Prostate gland (tissue), 2 donors: ENCODE results near the gene ARHGAP6. TPM values are rescaled to one million over a fixed set of nuclear protein-coding genes. Genes with fewer than 3 reads are reported as not detected.

Experiments used
- DNase-seq: peaks from one replicate; pipeline ENCODE4 v3.0.0-alpha.2; 2019; ENCODE audit warnings: low spot score
- H3K27ac ChIP-seq, 2 donors: fragments of 200-600 bp; sonication (generic); 2 replicates each; pipeline ENCODE4 v1.5.1; 2017 to 2019
- H3K27me3 ChIP-seq: fragments of 200-600 bp; sonication (generic); replicated peaks from 2 replicates; pipeline ENCODE4 v1.5.1; 2019; ENCODE audit not compliant: insufficient read depth
- H3K36me3 ChIP-seq, 2 donors: fragments of 200-600 bp; sonication (generic); 1 replicate in 1 of 2; 2 replicates in 1 of 2; pipeline versions ENCODE4 v1.5.1 to v1.8.1; 2017 to 2019
- H3K4me1 ChIP-seq: fragments of 200-600 bp; sonication (generic); replicated peaks from 2 replicates; pipeline ENCODE4 v1.5.1; 2019
- H3K4me3 ChIP-seq, 2 donors: fragments of 200-600 bp; sonication (generic); 2 replicates each; pipeline ENCODE4 v1.5.1; 2017 to 2019
- H3K9me3 ChIP-seq: fragments of 200-600 bp; sonication (generic); 2 replicates; pipeline ENCODE4 v1.5.1; 2017
- POLR2A ChIP-seq: fragments of 450-650 bp; IDR thresholded peaks from one replicate; pipeline ENCODE4 v1.6.1; 2016; ENCODE audit warnings: antibody characterized with exemption, mild to moderate bottlenecking
- POLR2AphosphoS5 ChIP-seq: sonication (generic); formaldehyde crosslinking; IDR thresholded peaks from one replicate; pipeline ENCODE4 v1.6.1; 2017; ENCODE audit warnings: antibody characterized with exemption
- WGBS: methylation state at CpG from one replicate; pipeline ENCODE4 v1.1.5; 2018; 5-methylcytosine and 5-hydroxymethylcytosine counted together
- intact Hi-C: fragments of 100-400 bp; cut with DNase I; formaldehyde crosslinking; loops from one replicate; pipeline ENCODE4 v1.14.2; 2022
- total RNA-seq, 2 donors: library from RNA; depleted of rRNA; stranded (reverse); fragments of >200 nt; gene quantifications; one replicate each; pipeline ENCODE4 v1.1.0, GENCODE V29; 2016
- TF ChIP-seq, protein P1 (sequence below), 4 experiments: fragments of 200-600 bp in 2 of 4; fragments of 450-650 bp in 2 of 4; sonication (generic) in 2 of 4; IDR thresholded peaks; 1 replicate in 3 of 4; 2 replicates in 1 of 4; pipeline ENCODE4 v1.5.1; 2016 to 2019; ENCODE audit warnings: antibody characterized with exemption in 4 of 4, mild to moderate bottlenecking in 2 of 4, moderate library complexity in 2 of 4

Gene ARHGAP6
- total RNA-seq, 2 donors from 2014 or later = 72.6 to 73.7 TPM

DNA sequence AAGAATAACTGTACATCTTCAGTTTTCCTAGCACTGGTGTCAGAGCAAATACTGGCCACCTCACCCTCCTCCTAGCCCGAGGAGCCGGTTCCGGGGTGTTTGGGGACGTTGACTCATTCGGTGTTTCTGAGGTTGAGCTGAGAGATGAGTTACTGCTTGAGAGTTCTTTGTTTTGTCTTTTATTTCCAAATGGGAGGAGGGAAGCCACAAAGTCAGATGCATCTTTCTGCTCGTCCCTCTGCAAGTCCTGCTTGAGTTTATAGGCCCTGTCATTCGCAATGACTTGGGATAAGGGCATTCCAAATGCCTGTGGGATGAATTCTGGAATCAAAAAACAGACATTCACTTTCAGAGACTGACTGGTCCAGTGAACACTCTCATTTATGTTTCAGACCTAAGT, 477.1 kb downstream of the ARHGAP6 start:
- TF ChIP-seq, protein P1, sequence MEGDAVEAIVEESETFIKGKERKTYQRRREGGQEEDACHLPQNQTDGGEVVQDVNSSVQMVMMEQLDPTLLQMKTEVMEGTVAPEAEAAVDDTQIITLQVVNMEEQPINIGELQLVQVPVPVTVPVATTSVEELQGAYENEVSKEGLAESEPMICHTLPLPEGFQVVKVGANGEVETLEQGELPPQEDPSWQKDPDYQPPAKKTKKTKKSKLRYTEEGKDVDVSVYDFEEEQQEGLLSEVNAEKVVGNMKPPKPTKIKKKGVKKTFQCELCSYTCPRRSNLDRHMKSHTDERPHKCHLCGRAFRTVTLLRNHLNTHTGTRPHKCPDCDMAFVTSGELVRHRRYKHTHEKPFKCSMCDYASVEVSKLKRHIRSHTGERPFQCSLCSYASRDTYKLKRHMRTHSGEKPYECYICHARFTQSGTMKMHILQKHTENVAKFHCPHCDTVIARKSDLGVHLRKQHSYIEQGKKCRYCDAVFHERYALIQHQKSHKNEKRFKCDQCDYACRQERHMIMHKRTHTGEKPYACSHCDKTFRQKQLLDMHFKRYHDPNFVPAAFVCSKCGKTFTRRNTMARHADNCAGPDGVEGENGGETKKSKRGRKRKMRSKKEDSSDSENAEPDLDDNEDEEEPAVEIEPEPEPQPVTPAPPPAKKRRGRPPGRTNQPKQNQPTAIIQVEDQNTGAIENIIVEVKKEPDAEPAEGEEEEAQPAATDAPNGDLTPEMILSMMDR (IDR thresholded peaks at IDR 0.05) = no peak
- TF ChIP-seq POLR2A (no peak), POLR2AphosphoS5 (no peak)
- intact Hi-C loops = no loop called here
- Histone ChIP-seq H3K36me3 (no peaks in the 10 kb centered on the region), H3K4me3 (no peak overlapping the region), H3K27ac (no peak overlapping the region), H3K9me3 (no peaks in the 10 kb centered on the region), H3K4me1 (no peaks in the 10 kb centered on the region), H3K27me3 (no peaks in the 10 kb centered on the region)
- no peak for DNase-seq
- WGBS = 70% methylated on average over 7 of the region's 7 CpGs

DNA sequence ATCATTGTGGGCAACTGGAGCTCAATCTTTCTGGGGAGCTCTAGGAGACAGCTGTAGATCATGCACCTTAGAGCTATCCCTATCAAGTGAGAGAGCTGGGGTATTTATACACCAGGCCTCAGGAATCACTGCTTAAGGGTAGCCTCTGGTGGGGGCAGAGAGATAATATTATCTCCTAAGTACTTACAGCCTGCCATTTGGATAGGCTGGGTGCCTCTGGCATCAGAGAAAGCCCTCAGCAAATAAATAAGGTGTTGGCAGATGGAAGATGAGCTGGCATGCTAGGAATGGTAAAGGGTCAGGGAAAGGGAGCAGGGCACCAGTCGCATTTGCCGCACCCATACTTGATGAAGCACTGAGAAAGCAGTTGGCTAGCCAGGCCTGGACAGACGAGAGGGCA, 478.7 kb downstream of the ARHGAP6 start:
- intact Hi-C loops = no loop called here
- TF ChIP-seq POLR2A (no peak), POLR2AphosphoS5 (no peak)
- TF ChIP-seq, protein P1 (IDR thresholded peaks at IDR 0.05) = no peak
- WGBS = 90% methylated on average over 3 of the region's 3 CpGs
- H3K36me3 ChIP-seq = no peaks in the 10 kb centered on the region
- H3K4me1 ChIP-seq = no peaks in the 10 kb centered on the region
- no peak for DNase-seq
- no peak overlapping the region for H3K27ac ChIP-seq
- H3K4me3 ChIP-seq = no peak overlapping the region
- no peaks in the 10 kb centered on the region for H3K27me3 ChIP-seq
- no peaks in the 10 kb centered on the region for H3K9me3 ChIP-seq

DNA sequence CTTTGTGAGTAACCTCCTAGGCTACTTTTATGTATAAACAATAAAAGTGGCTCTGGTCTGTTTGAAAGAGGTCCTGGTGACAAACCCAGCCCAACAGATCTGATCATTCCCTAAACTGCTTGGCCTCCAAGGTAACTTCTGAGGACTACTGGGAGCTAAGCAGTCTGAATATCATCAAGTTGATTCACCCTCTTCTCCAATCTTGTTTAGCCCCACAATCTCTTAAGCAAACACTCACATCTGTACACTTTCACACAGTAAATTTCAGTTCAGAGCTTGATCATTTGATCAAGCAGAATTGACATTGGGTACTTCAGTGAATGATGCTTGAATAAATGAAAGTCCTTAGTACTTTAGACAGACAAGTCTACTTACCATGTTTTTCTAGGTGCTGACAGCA, 479.9 kb downstream of the ARHGAP6 start:
- no peaks in the 10 kb centered on the region for H3K27me3 ChIP-seq
- no peaks in the 10 kb centered on the region for H3K9me3 ChIP-seq
- H3K27ac ChIP-seq = no peak overlapping the region
- no peaks in the 10 kb centered on the region for H3K36me3 ChIP-seq
- no peak for TF ChIP-seq POLR2A
- intact Hi-C loops = no loop called here
- H3K4me1 ChIP-seq = no peaks in the 10 kb centered on the region
- no peak overlapping the region for H3K4me3 ChIP-seq
- DNase-seq = no peak

DNA sequence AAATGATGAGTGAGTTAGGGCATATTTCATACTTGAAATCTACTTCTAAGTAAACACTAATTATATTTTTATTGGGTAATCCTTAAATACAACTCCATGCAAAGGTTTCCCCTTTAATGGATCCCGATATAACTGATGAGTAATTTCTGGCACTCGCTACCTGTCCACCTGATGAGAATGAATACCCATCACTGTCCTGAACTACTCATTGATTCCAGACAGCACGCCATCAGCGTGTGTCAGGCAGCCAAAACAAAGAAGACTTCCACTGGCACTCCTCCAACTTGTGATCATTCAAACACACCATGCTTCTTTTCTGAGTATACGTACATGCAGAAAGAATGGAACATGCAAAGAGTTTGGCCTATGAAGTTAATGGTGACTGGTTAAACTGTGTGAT, 485.1 kb downstream of the ARHGAP6 start:
- no peak for DNase-seq
- WGBS = 50% methylated on average over 5 of the region's 5 CpGs
- Histone ChIP-seq H3K9me3 (no peaks in the 10 kb centered on the region), H3K27ac (no peak overlapping the region), H3K4me3 (no peak overlapping the region), H3K4me1 (no peaks in the 10 kb centered on the region), H3K27me3 (no peaks in the 10 kb centered on the region), H3K36me3 (no peaks in the 10 kb centered on the region)
- intact Hi-C loops = no loop called here
- TF ChIP-seq, protein P1 (IDR thresholded peaks at IDR 0.05) = no peak
- TF ChIP-seq POLR2AphosphoS5 = no peak
- TF ChIP-seq POLR2A = no peak

DNA sequence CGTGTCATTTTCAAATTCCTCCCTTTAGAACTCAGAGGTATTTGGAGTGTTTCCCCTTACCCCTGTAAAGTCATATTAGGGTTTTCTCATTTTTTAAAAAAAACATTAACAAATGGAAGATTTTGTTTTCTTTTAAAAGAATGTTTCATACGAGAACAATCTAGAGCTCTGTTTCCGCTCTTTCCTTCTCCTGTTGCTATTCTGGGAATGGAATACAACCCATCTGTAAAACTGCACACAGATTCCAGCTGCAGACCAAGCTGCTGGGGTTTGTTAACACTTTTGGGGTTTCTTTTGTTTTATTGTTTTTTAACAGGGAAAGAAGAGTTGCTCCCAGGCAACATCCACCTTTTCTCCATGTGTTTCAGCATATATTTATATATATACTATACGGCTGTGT, 493.3 kb downstream of the ARHGAP6 start:
- no peaks in the 10 kb centered on the region for H3K36me3 ChIP-seq
- WGBS = 88% methylated on average over 4 of the region's 4 CpGs
- intact Hi-C loops = no loop called here

More for the DNA sequence above, 493.3 kb downstream of the ARHGAP6 start:
- Histone ChIP-seq H3K27ac (no peak overlapping the region), H3K9me3 (no peaks in the 10 kb centered on the region), H3K4me3 (no peak overlapping the region), H3K27me3 (no peaks in the 10 kb centered on the region), H3K4me1 (no peaks in the 10 kb centered on the region)
- TF ChIP-seq POLR2AphosphoS5 = no peak
- TF ChIP-seq, protein P1 (IDR thresholded peaks at IDR 0.05) = no peak
- TF ChIP-seq POLR2A = no peak
- DNase-seq = no peak
